Measurements from ENCODE around the gene TTLL5.

The TTLL5 gene

GRCh38 chr14:75871181-75871880, 210.3 kb downstream of the TTLL5 start:
- no peak for DNase-seq (ENCODE audit: low read depth)

GRCh38 chr14:75875958-75876357, 214.9 kb downstream of the TTLL5 start:
- no peak for DNase-seq (ENCODE audit: low read depth)

DNA sequence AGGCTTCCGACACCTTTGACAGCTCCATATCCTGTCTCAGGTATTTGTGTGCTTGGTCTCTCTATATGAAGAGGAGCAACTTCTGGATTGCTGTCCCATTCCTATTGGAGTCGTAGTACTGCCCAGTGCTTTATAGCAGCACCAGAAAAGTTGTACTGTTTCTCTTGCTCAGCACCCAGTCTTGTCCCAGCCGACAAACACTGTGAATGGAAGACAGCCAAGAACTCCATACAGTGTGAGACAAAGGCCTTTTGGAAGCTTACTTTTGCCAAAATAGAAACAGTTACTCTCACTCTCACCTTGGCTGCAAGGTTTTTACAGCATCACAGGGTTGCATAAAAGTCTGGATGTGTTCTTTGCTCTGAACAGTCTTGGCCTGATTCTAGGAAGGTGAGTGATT, 215.5 kb downstream of the TTLL5 start:
- no peak for DNase-seq (ENCODE audit: low read depth)

- DNase-seq (ENCODE audit: low read depth), result no peak
These were observed 216.2 kb downstream of the TTLL5 start for GRCh38 chr14:75877292-75877691.

DNA sequence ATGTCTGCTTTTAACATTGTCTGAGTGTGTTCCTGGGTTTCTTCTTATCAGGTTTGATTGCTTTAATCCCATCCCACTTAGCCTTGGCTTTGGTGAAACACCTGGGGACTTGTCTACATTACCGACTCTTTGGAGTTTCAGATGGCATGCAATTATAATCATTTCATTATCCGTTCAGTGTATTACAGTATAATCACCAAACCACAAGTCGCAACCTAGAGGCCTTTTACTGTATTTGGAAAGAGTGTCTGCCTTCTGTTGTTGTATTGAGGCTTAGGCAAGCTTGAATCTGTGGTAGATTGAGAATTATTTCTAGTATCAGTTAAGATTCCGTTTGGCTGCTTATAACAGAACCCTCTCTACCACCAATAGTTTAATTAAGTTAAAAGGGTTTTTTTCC, 216.8 kb downstream of the TTLL5 start:
- no peak for DNase-seq (ENCODE audit: low read depth)

- DNase-seq (ENCODE audit: low read depth), result no peak
These were observed 218.0 kb downstream of the TTLL5 start for GRCh38 chr14:75879031-75879430.

DNA sequence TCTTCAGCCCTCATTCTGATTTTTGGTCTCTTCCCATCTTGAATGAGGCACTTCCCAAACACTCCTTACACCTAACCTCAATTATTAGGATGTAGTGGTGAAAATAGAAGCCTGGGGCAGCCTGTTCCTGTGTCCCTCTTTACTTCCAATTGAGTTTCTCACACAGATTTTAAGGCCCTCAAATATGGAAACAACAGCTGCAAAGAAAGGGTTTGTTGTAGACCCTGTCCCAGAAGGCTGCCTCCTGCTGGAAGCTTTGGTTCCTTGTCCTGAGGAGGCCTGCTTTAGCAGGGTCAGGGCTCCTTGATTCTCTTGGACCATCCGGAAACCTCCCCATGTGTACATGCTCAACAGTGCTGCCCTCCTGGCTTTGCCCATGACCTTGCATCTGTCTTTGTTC, 219.5 kb downstream of the TTLL5 start:
- no peak for DNase-seq (ENCODE audit: low read depth)

GRCh38 chr14:75881994-75882393, 220.9 kb downstream of the TTLL5 start:
- DNase-seq (ENCODE audit: low read depth), result no peak

GRCh38 chr14:75884198-75884611, 223.2 kb downstream of the TTLL5 start:
- no peak for DNase-seq (ENCODE audit: low read depth)

GRCh38 chr14:75885829-75886228, 224.8 kb downstream of the TTLL5 start:
- no peak for DNase-seq (ENCODE audit: low read depth)

DNA sequence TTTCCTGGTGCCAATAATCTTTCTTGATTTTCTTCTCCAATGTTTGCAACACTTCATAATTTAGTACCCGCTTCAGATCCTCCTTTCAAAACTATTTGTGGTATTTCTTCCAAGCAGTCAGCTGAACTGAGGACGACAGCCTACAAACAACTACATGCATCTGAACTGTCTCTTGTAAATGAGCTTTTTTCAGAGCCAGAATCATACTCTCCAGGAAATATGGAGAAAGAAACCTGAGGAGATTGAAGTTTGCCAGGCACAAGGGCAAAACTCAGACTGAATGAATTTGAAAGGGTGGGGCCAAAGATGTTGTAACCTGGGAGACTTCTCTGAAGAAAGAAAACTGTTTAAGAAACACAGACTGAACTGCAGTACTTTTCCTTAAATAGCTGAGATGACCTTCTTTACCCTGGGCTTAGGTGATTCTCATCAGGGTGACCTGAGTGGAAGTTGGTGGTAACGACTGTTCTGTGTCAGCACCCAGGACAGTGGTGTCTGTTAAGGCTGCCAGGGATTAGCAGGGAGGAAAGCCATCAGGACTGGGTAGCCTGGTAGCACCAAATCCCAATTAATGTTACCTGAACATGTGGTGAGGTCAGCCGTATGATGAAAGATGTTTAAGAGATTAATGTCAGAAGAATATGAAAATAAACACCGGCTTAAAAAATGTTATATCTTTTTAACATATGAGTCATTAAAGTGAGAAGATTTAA, 225.7 kb downstream of the TTLL5 start:
- no peak for DNase-seq (ENCODE audit: low read depth)

GRCh38 chr14:75888945-75889344, 227.9 kb downstream of the TTLL5 start:
- DNase-seq (ENCODE audit: low read depth), result no peak

GRCh38 chr14:75896341-75896740, 235.3 kb downstream of the TTLL5 start:
- DNase-seq (ENCODE audit: low read depth), result no peak

DNA sequence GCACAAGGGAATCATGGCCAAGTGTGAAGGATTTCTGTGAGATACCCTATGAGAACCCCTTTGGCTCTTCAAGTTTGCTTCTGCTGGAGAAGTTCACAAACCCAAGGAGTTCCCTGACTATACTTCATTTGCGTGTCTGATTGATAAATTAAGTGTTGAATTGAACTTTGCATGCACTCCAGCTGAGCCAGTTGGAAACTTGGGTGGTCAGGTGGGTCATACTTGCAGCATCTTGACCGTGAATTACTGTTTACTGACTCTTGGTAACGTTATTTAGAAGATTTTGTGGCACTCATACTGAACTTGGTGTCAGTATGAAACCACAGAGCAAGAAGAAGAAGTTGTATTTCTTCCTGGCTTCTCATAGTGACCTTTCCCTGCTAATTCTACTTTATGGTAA, 243.3 kb downstream of the TTLL5 start:
- DNase-seq (ENCODE audit: low read depth), result no peak

- no peak for DNase-seq (ENCODE audit: low read depth)
These were observed 244.3 kb downstream of the TTLL5 start for GRCh38 chr14:75905147-75905904.

DNA sequence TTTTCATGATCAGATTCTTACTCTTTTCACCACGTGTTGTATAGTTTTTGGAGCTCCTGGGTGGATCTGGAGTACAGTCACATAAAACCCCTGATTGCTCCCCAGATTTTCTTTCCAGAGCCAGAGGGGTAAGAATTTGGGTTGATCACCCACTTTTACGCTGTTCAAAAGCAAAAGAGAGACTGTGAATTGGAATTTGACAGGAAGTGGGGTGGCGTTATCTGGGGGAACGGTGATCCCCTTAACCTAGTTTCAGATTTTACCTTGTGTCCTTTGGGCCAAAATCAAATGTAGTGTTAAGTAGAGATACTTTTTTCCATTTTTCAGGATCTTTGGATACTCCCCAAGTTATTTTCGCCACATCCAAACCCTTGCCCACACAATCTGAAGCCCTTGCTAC, 245.2 kb downstream of the TTLL5 start:
- no peak for DNase-seq (ENCODE audit: low read depth)

- DNase-seq (ENCODE audit: low read depth), result peak; percentile 43
These were observed 245.7 kb downstream of the TTLL5 start for GRCh38 chr14:75906680-75907280.

DNA sequence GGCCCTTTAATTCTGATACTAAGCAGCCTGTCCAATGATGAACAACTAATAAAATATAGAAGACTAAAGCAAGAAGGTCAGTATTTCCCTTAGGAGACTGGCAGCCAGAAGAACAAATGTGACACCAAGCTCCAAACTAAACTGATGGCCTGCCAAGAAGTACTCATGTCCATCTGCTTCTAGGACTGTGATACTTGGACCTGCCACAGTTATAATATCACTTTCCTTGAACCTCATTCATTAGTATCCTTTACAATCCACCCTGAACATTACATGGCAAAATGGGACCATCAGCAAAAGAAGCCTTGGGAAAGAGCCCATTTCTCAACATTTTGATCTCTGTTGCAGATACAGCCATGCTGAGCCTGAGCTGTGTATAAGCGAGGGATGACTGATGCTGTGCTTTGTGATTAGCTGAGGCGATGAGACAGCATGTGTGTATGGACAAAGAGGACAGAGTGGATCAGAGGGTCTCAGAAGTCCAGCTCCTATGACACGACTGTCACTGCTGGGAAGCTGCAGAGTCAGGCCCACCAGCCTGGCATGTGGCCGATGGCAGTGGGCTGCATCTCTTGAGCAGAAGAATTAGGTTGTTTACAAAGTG, 246.8 kb downstream of the TTLL5 start:
- no peak for DNase-seq (ENCODE audit: low read depth)

DNA sequence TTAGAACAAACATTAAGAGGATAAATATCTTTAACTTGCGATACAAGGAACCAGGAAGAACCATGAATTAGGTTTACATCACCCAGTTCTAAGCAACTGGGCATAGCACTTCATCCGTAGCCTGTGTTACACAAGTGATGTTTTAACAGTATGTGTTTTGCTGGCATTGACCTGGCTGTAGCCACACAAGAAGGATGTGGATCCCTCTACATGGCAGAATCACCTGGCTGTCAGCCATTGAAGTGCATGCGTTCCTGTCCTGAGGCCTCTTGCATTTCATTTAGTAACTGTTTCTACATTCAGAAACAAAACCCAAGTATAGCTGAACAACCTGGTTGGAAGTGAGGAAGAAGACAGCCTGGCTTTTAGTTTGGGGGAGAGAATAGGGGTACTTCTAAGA, 248.6 kb downstream of the TTLL5 start:
- no peak for DNase-seq (ENCODE audit: low read depth)

DNA sequence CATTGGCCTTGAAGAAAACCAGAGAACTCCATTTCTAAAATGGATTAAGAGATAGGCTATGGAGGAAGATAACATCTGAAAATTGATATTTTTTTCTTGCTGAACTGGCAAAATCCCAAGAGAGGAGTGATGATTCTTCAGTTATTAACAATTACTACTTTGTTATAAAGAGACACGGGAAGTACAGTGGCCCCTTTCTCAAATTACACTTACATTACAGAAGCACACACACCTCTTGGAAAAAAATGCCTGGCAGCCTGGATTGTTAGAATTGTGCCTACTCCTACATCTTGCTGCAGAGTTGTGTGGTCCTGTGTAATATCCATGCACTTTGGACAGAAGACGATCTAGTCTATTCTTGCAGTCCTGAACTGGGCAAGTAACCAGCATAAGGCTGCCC, 249.0 kb downstream of the TTLL5 start:
- DNase-seq (ENCODE audit: low read depth), result no peak

DNA sequence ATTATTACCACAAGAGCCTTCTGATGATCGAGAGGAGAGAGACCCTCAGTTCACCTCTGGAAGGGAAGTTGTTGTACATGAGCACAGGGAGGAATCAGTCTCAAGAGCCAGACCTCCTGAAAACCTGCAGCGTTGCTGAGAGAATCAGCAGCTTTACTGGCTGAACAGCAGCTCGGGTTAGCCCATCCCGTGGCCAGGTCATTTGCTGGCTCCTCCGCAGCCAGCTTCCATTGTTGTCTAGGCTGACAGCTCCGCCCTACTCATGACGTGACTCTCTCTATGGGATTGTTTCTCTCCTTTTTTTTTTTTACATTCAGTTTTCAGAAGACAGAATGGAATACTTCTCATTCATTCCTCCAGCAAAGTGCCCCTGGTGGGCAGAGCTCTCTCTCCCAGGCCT, 250.8 kb downstream of the TTLL5 start:
- no peak for DNase-seq (ENCODE audit: low read depth)

DNA sequence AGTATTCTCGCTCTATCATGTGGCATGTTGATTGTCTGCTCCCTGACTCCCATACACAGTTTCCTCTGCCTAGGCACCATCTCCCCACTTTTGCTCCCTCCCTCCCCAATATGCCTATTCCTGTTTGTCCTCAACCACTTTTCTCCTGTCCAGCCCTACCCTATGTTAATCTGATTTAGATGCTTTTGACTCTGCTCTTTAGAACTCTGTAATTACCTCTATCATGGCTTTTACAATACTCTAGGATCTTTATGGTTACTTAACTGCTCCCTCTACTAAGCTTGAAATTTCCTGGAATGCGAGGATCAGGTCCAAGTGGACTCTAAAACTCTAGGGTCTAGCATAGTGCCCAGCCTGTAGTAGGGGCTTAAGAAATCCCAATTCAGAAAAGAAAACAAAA, 252.1 kb downstream of the TTLL5 start:
- no peak for DNase-seq (ENCODE audit: low read depth)
